MM.1S (cell line): Measurements from ENCODE around the gene PSAT1.

Experiments used
- EZH2 ChIP-seq: fragments of 300-600 bp; sonication (generic); optimal IDR thresholded peaks from 2 replicates; pipeline ENCODE3; 2017; ENCODE audit warnings: low read depth, mild to moderate bottlenecking, antibody characterized with exemption, low read length, mixed read lengths
- EZH2phosphoT487 ChIP-seq: fragments of 300-600 bp; sonication (generic); IDR thresholded peaks from 2 replicates; pipeline ENCODE4 v1.6.1; 2018; ENCODE audit warnings: antibody characterized with exemption, low read length
- TF ChIP-seq, protein P1 (sequence below): fragments of 300-600 bp; sonication (generic); IDR thresholded peaks from 2 replicates; pipeline ENCODE4 v1.5.1; 2016; ENCODE audit warnings: antibody characterized with exemption, low read length, mixed read lengths

DNA sequence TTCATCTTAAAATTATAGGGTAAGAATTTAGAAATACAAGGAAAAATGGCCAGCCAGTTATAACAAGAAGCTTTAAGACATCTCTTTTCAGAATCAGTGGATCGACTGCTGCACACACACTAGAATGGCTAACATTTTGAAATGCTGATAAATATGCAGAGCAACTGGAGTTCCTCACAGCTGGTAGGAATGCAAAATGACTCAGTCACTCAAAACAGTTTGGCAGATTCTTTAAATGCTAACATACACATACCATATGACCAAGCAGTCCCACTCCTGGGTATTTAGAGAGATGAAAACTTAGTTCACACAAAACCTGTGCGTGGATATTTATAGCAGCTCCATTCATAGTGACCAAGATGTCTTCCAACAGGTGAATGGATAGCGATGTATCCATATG lies 23.2 kb upstream of the PSAT1 start:
- TF ChIP-seq EZH2phosphoT487 (no peak), EZH2 (no peak)
- TF ChIP-seq, protein P1, sequence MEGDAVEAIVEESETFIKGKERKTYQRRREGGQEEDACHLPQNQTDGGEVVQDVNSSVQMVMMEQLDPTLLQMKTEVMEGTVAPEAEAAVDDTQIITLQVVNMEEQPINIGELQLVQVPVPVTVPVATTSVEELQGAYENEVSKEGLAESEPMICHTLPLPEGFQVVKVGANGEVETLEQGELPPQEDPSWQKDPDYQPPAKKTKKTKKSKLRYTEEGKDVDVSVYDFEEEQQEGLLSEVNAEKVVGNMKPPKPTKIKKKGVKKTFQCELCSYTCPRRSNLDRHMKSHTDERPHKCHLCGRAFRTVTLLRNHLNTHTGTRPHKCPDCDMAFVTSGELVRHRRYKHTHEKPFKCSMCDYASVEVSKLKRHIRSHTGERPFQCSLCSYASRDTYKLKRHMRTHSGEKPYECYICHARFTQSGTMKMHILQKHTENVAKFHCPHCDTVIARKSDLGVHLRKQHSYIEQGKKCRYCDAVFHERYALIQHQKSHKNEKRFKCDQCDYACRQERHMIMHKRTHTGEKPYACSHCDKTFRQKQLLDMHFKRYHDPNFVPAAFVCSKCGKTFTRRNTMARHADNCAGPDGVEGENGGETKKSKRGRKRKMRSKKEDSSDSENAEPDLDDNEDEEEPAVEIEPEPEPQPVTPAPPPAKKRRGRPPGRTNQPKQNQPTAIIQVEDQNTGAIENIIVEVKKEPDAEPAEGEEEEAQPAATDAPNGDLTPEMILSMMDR = no peak
